ENCODE results near the gene SLC22A23. TPM values are rescaled to one million over a fixed set of nuclear protein-coding genes. Genes with fewer than 3 reads are reported as not detected.
"Not testable (repeated sequence)": the region's sequence is repeated elsewhere in the genome, so short reads cannot be mapped to it uniquely, and the experiment has no call there.

The SLC22A23 gene
- total RNA-seq, 4 donors from 2014 or later: 8.3 to 22.5 (median 12.8) TPM

- no peak for ATAC-seq (ENCODE audit: low FRiP score)
- DNase-seq (ENCODE audit: low spot score): no peak
- TF ChIP-seq, protein P1, sequence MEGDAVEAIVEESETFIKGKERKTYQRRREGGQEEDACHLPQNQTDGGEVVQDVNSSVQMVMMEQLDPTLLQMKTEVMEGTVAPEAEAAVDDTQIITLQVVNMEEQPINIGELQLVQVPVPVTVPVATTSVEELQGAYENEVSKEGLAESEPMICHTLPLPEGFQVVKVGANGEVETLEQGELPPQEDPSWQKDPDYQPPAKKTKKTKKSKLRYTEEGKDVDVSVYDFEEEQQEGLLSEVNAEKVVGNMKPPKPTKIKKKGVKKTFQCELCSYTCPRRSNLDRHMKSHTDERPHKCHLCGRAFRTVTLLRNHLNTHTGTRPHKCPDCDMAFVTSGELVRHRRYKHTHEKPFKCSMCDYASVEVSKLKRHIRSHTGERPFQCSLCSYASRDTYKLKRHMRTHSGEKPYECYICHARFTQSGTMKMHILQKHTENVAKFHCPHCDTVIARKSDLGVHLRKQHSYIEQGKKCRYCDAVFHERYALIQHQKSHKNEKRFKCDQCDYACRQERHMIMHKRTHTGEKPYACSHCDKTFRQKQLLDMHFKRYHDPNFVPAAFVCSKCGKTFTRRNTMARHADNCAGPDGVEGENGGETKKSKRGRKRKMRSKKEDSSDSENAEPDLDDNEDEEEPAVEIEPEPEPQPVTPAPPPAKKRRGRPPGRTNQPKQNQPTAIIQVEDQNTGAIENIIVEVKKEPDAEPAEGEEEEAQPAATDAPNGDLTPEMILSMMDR (IDR thresholded peaks at IDR 0.05): no peak
Measured at GRCh38 chr6:3383525-3383924, 73.3 kb downstream of the SLC22A23 start.

- DNase-seq (ENCODE audit: low spot score) (no peak), ATAC-seq (ENCODE audit: low FRiP score) (no peak)
- TF ChIP-seq, protein P1 (IDR thresholded peaks at IDR 0.05): no peak
Measured at GRCh38 chr6:3382326-3383279, 74.2 kb downstream of the SLC22A23 start.

DNA sequence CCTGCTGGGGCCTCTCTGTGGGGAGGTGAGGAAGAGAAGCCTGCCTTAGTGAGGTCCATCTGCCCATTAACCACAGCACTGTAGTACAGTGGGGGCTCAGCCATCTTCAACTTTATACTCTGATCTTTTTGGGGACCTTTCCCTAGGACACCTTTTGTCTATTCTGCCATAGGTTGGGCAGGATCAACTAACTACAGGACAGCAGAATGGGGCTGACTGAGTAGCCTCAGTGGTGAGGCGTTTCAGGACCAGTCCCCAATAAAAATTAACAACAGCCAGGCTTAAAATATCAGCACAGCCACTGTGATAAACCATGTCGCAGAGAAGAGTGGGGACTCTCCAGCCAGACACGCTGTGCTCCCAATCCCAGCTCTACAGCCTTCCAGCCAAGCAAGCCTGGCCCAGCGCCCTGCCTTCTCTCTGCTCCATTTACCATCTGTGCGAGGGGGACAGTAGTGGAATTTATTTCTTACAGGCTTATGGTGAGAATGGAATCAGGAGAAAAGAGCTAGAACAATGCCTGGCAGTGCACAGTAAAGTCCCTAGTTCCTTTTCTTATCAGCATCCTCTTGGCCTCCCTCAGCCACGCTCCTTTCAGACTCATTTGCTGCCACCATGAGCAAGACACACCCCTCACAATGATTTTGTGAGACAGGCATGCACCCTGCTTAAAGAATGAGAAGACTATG lies 75.5 kb downstream of the SLC22A23 start:
- no peak for ATAC-seq (ENCODE audit: low FRiP score)
- TF ChIP-seq, protein P1 (IDR thresholded peaks at IDR 0.05): no peak
- DNase-seq (ENCODE audit: low spot score): no peak

GRCh38 chr6:3380344-3381232 lies 76.3 kb downstream of the SLC22A23 start:
- ATAC-seq (ENCODE audit: low FRiP score): no peak
- no peak for DNase-seq (ENCODE audit: low spot score)
- TF ChIP-seq, protein P1 (IDR thresholded peaks at IDR 0.05): no peak

- DNase-seq (ENCODE audit: low spot score) (no peak), ATAC-seq (ENCODE audit: low FRiP score) (no peak)
- TF ChIP-seq, protein P1 (IDR thresholded peaks at IDR 0.05): no peak
Measured at GRCh38 chr6:3379482-3380060, 77.3 kb downstream of the SLC22A23 start.

GRCh38 chr6:3378808-3379207 lies 78.0 kb downstream of the SLC22A23 start:
- ATAC-seq (ENCODE audit: low FRiP score); DNase-seq (ENCODE audit: low spot score): not testable (repeated sequence)

GRCh38 chr6:3378398-3378782 lies 78.5 kb downstream of the SLC22A23 start:
- DNase-seq (ENCODE audit: low spot score); ATAC-seq (ENCODE audit: low FRiP score): not testable (repeated sequence)

Measured in omental fat pad (tissue), 4 donors.